NOMO-1 treated with DMSO at 0.1 percent for 48 hours (cell line): ENCODE data around the gene LMBR1.
"Not testable (repeated sequence)": the region's sequence is repeated elsewhere in the genome, so short reads cannot be mapped to it uniquely, and the experiment has no call there.

Experiments
- DNase-seq: peaks from one replicate; lab custom pipeline; 2025; ENCODE audit not compliant: unreplicated experiment; lab: John Stamatoyannopoulos, UW

The LMBR1 gene

GRCh38 chr7:156907656-156908055 is 14.7 kb upstream of the LMBR1 start:
- DNase-seq: no peak

DNA sequence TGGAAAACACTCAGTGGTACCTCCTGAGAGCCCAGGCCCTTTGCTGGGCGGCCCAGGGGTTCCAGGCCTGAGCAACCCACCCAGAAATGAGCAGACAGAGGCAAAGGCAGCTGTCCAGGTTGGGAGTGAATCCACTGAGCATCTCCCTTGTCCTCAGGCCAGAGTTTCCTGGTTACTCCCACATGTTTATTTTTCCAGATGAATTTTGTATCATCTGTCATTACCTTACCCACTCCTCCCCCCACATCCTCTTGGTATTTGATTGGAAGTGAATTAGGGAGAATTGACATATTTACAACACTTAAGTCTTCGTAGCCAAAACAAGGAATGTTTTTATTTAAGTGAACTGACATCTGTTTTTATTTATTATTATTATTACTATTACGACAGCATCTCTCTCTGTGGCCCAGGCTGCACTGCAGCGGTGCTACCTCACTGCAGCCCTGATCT is 13.2 kb upstream of the LMBR1 start:
- DNase-seq: no peak

GRCh38 chr7:156903232-156903909 is 10.4 kb upstream of the LMBR1 start:
- DNase-seq: no peak

DNA sequence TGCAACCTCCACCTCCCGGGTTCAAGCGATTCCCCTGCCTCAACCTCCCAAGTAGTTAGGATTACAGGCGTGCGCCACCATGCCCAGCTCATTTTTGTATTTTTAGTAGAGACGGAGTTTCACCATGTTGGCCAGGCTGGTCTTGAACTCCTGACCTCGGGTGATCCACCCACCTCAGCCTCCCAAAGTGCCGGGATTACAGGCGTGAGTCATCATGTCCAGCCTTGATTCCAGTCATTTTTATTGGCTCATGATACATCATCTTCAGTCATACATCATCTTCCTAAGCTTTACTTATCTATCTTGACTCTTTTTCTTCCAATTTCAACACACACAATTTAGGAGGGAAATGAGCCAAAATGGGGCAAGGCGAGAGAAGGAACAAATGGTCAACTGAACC is 7.1 kb upstream of the LMBR1 start:
- not testable (repeated sequence) for DNase-seq

DNA sequence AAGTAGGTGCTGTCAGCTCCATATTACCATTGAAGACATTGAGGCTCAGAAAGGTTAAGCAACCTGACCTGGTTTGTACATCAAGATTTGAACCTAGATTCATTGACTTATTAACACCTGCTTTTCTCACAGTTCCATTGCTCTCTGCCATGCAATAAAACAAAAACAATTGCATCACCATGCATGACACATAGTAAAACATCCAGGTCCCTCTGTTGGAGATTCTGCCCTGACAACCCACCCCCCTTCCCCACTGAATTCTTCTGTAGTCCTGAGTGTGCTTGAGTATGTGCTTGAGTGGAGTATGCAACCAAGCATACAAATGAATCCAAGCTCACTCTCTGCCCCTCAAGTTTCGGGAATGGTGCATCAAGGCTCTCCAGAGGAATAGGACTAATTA is 6.0 kb upstream of the LMBR1 start:
- DNase-seq: no peak

GRCh38 chr7:156897673-156898072 is 4.7 kb upstream of the LMBR1 start:
- DNase-seq: no peak

DNA sequence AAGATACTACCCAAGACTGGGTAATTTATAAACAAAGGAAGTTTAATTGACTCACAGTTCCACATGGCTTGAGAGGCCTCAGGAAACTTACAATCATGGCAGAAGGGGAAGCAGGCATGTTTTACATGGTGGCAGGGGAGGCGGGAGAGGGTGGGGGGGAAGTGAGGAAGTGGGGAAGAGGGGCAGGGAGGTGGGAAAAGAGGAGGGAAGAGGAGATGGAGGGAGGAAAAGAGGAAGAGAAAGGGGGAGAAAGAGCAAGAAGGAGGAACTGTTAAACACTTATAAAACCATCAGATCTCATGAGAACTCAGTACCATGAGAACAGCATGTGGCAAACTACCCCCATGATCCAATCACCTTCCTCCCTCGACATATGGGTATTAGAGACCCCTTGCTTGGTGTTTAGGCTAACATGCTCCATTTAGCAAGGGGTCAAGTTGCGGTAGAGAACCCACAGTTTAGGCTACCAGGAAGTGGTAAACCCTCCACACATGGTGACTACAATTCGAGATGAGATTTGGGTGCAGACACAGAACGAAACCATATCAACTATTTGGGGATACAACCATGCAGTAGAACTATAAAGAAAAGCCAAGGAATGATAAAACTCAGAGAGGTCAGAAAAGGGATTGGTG is 3.5 kb upstream of the LMBR1 start:
- DNase-seq: no peak

- peak; percentile 71 for DNase-seq
Measured at GRCh38 chr7:156895024-156895780, 2.2 kb upstream of the LMBR1 start.

- DNase-seq: no peak
Measured at GRCh38 chr7:156892081-156892800, 742 bp downstream of the LMBR1 start.

DNA sequence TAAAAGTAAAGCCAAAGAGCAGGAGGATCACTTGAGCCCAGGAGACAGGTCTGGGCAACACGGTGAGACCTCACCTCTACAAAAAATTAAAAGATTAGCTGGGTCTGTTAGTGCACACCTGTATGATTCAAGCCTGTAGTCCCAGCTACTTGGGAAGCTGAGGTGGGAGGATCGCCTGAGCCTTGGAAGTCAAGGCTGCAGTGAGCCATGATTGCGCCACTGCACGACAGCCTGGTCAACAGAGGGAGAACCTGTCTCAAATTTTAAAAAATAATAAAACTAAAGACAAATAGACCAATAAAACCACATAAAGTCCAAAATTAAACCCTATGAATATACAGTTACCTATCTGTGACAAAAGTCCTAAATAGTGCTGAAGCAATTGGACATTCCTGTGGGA is 3.2 kb downstream of the LMBR1 start:
- no peak for DNase-seq

- no peak for DNase-seq
Measured at GRCh38 chr7:156889089-156889488, 3.9 kb downstream of the LMBR1 start.

DNA sequence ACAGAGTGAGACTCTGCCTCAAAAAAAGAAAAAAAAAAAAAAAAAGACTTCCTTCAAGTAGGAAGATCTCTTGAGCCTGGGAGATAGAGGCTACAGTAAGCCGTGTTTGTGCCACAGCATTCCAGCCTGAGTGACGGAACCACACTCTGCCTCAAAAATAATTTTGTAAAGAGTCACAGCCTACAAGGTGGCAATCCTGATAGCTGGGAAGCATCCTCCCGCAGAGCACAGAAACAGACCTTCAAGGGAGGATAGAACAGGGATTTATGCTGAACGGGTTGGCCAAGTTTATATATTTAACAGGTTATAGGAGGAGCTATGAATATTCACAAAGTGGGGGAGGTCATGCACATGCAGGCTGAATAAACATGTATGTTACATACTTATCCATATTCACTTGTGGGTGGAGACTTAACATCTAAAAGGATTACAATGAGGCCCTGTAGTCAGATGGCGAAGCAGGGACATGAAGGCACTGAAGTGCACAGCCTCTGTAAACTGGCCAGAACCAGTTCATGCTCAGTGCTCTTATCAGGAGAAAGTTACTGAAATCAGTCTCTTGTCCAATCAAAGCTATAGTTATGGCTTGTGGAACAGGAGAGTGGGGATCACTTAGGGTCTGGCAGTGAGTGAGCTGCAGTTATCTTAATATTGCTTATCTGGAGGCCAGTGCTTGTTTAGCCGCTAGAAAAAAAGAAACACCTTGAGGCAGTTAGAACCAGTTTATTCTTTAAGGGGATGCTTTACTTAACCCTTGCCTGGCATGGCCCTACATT is 6.8 kb downstream of the LMBR1 start:
- no peak for DNase-seq

GRCh38 chr7:156881679-156882078 is 11.3 kb downstream of the LMBR1 start:
- no peak for DNase-seq

DNA sequence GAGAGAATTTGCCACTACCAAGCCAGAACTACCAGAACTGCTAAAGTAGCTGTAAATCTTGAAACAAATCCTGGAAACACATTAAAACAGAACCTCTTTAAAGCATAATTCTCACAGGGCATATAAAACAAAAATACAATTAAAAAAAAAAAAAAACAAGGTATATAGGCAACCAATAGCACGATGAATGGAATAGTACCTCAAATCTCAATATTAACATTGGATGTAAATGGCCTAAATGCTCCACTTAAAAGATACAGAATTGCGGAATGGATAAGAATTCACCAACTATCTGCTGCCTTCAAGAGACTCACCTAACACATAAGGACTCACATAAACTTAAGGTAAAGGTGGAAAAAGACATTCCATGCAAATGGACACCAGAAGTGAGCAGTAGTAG is 17.2 kb downstream of the LMBR1 start:
- DNase-seq: no peak

DNA sequence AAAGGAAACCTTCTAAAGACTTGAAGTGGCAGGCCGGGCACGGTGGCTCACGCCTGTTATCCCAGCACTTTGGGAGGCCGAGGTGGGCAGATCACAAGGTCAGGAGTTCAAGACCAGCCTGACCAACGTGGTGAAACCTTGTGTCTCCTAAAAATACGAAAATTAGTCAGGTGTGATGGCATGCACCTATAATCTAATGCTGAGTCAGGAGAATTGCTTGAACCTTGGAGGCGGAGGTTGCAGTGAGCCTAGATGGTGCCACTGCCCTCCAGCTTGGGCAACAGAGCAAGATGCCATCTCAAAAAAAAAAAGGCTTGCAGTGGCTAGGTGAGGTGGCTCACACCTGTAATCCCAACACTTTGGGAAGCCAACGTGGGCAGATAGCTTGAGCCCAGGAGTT is 24.6 kb downstream of the LMBR1 start:
- not testable (repeated sequence) for DNase-seq

GRCh38 chr7:156865493-156865892 is 27.5 kb downstream of the LMBR1 start:
- DNase-seq: no peak

DNA sequence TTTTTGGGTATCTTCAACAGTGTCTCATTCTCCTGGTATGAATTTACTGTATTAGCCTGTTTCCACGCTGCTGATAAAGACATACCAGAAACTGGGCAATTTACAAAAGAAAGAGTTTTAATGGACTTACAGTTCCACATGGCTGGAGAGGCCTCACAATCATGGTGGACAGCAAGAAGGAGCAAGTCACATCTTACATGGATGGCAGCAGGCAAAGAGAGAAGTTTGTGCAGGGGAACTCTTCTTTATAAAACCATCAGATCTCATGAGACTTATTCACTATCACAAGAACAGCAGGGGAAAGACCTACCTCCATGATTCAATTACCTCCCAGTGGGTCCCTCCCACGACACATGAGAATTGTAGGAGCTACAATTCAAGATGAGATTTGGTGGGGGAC is 31.0 kb downstream of the LMBR1 start:
- not testable (repeated sequence) for DNase-seq

- DNase-seq: no peak
Measured at GRCh38 chr7:156861212-156861611, 31.8 kb downstream of the LMBR1 start.

GRCh38 chr7:156860099-156860498 is 32.9 kb downstream of the LMBR1 start:
- not testable (repeated sequence) for DNase-seq

GRCh38 chr7:156858523-156858922 is 34.5 kb downstream of the LMBR1 start:
- DNase-seq: no peak

GRCh38 chr7:156857757-156858156 is 35.2 kb downstream of the LMBR1 start:
- DNase-seq: no peak
